ENCODE results near the gene GATA5.

The GATA5 gene

DNA sequence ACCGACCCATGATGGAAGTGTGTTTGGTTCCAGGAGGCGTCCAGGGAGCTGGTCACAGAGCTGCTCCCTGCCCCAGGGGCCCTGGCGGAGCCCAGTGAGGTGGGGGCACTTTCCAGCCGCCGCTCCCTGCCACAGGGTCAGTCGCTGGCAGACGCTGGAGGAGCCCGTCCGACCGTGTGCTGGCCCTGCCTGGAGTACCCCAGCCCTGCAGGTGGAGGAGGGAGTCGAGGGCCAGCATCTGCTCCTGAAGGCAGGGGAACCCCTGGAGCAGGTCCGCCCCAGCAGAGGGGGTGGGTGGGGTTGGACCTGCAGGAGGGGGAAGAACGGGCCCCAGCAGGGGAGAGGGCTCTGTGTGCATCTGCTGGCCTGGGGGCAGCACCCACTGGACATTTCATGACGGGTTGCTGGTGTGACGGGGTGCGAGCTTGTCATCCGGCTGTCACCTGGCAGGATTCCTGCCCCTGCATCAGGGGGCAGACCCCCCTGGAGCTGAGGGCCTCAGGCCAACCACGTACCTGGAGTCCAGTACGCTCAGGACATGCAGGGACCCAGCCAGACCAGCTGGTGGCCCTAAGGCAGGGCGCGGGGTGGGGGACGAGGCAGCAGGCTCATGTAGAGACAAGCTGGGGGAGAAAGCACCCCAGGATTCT lies 32.3 kb upstream of the GATA5 start:
- Histone ChIP-seq H2BK120ac (ENCODE audit: low read depth, low read length) (no peak overlapping the region), H3K9me3 (ENCODE audit: control insufficient read depth, low read length) (no peaks in the 10 kb centered on the region), H3K27ac (ENCODE audit: low read length, poor library complexity, severe bottlenecking) (no peak overlapping the region), H3K36me3 (ENCODE audit: control insufficient read depth in 1 of 2, insufficient read depth in 2 of 2, low read depth in 1 of 2, low read length in 2 of 2) (no peaks in the 10 kb centered on the region), H3K4ac (ENCODE audit: low read depth in 1 of 2, low read length in 2 of 2) (no peak overlapping the region), H4K91ac (ENCODE audit: low read length) (no peak overlapping the region), H3K79me1 (replicated peaks; ENCODE audit: low read length, poor library complexity, severe bottlenecking) (no peaks in the 10 kb centered on the region), H2AFZ (ENCODE audit: low read depth, low read length) (no peak overlapping the region), H3K23ac (ENCODE audit: low read length in 2 of 2) (no peak overlapping the region), H2BK12ac (ENCODE audit: low read length in 2 of 2) (no peak overlapping the region), H3K4me2 (ENCODE audit: low read length, poor library complexity, severe bottlenecking) (no peak overlapping the region), H2BK15ac (ENCODE audit: low read depth, poor library complexity, severe bottlenecking) (no peak overlapping the region), H3K4me1 (ENCODE audit: control insufficient read depth, insufficient read depth, low read depth, low read length) (peaks cover 6% of the 10 kb centered on the region), H2BK5ac (ENCODE audit: low read depth, low read length, poor library complexity, severe bottlenecking) (no peak overlapping the region), H3K18ac (ENCODE audit: low read depth in 1 of 2, low read length in 2 of 2) (no peak overlapping the region), H3K9ac (ENCODE audit: low read length) (no peak overlapping the region), H3K27me3 (ENCODE audit: control insufficient read depth in 1 of 2, insufficient read depth in 1 of 2, low read length in 2 of 2) (peaks cover 8 to 45% of the 10 kb centered on the region in 2 experiments), H2AK5ac (ENCODE audit: low read length, severe bottlenecking) (no peak overlapping the region), H3K4me3 (ENCODE audit: insufficient read depth in 1 of 2, low read depth in 1 of 2, low read length in 2 of 2) (no peak overlapping the region), H4K8ac (ENCODE audit: low read length) (no peak overlapping the region), H3K14ac (ENCODE audit: low read length in 2 of 2) (no peak overlapping the region)
- no peak for DNase-seq
- 87% methylated on average over 22 of the region's 22 CpGs for WGBS

- H3K27me3 ChIP-seq (ENCODE audit: control insufficient read depth in 1 of 2, insufficient read depth in 1 of 2, low read length in 2 of 2): peaks cover 0 to 37% of the 10 kb centered on the region in 2 experiments
- no peak overlapping the region for H3K4me2 ChIP-seq (ENCODE audit: low read length, poor library complexity, severe bottlenecking)
- H3K18ac ChIP-seq (ENCODE audit: low read depth in 1 of 2, low read length in 2 of 2): no peak overlapping the region
- H3K14ac ChIP-seq (ENCODE audit: low read length in 2 of 2): no peak overlapping the region
- no peak overlapping the region for H2BK120ac ChIP-seq (ENCODE audit: low read depth, low read length)
- DNase-seq: no peak
- no peak overlapping the region for H3K23ac ChIP-seq (ENCODE audit: low read length in 2 of 2)
- no peak overlapping the region for H2BK5ac ChIP-seq (ENCODE audit: low read depth, low read length, poor library complexity, severe bottlenecking)
- H4K8ac ChIP-seq (ENCODE audit: low read length): no peak overlapping the region
- no peak overlapping the region for H2BK15ac ChIP-seq (ENCODE audit: low read depth, poor library complexity, severe bottlenecking)
- H2BK12ac ChIP-seq (ENCODE audit: low read length in 2 of 2): no peak overlapping the region
- peak overlapping the region in 1 of 2 experiments; percentile 19 for H3K4me3 ChIP-seq (ENCODE audit: insufficient read depth in 1 of 2, low read depth in 1 of 2, low read length in 2 of 2)
- no peak overlapping the region for H2AFZ ChIP-seq (ENCODE audit: low read depth, low read length)
- H4K91ac ChIP-seq (ENCODE audit: low read length): peak overlapping the region; percentile 20
- no peaks in the 10 kb centered on the region for H3K79me1 ChIP-seq (replicated peaks; ENCODE audit: low read length, poor library complexity, severe bottlenecking)
- H3K36me3 ChIP-seq (ENCODE audit: control insufficient read depth in 1 of 2, insufficient read depth in 2 of 2, low read depth in 1 of 2, low read length in 2 of 2): no peaks in the 10 kb centered on the region
- H2AK5ac ChIP-seq (ENCODE audit: low read length, severe bottlenecking): no peak overlapping the region
- H3K27ac ChIP-seq (ENCODE audit: low read length, poor library complexity, severe bottlenecking): no peak overlapping the region
- no peaks in the 10 kb centered on the region for H3K9me3 ChIP-seq (ENCODE audit: control insufficient read depth, low read length)
- 74% methylated on average over 7 of the region's 7 CpGs for WGBS
- H3K9ac ChIP-seq (ENCODE audit: low read length): no peak overlapping the region
- peaks cover 9% of the 10 kb centered on the region for H3K4me1 ChIP-seq (ENCODE audit: control insufficient read depth, insufficient read depth, low read depth, low read length)
- H3K4ac ChIP-seq (ENCODE audit: low read depth in 1 of 2, low read length in 2 of 2): no peak overlapping the region
These were observed 31.5 kb upstream of the GATA5 start for GRCh38 chr20:62507323-62507722.

- H3K4me3 ChIP-seq (ENCODE audit: insufficient read depth in 1 of 2, low read depth in 1 of 2, low read length in 2 of 2): no peak overlapping the region
- no peaks in the 10 kb centered on the region for H3K9me3 ChIP-seq (ENCODE audit: control insufficient read depth, low read length)
- H2BK12ac ChIP-seq (ENCODE audit: low read length in 2 of 2): no peak overlapping the region
- no peak overlapping the region for H2BK15ac ChIP-seq (ENCODE audit: low read depth, poor library complexity, severe bottlenecking)
- H3K27ac ChIP-seq (ENCODE audit: low read length, poor library complexity, severe bottlenecking): no peak overlapping the region
- no peak overlapping the region for H3K4ac ChIP-seq (ENCODE audit: low read depth in 1 of 2, low read length in 2 of 2)
- H2AFZ ChIP-seq (ENCODE audit: low read depth, low read length): no peak overlapping the region
- H4K91ac ChIP-seq (ENCODE audit: low read length): no peak overlapping the region
- H2BK5ac ChIP-seq (ENCODE audit: low read depth, low read length, poor library complexity, severe bottlenecking): no peak overlapping the region
- H2AK5ac ChIP-seq (ENCODE audit: low read length, severe bottlenecking): no peak overlapping the region
- H3K18ac ChIP-seq (ENCODE audit: low read depth in 1 of 2, low read length in 2 of 2): no peak overlapping the region
- H3K14ac ChIP-seq (ENCODE audit: low read length in 2 of 2): no peak overlapping the region
- H3K23ac ChIP-seq (ENCODE audit: low read length in 2 of 2): no peak overlapping the region
- H3K4me1 ChIP-seq (ENCODE audit: control insufficient read depth, insufficient read depth, low read depth, low read length): peaks cover 12% of the 10 kb centered on the region
- 94% methylated on average over 16 of the region's 16 CpGs for WGBS
- no peak for DNase-seq
- H3K4me2 ChIP-seq (ENCODE audit: low read length, poor library complexity, severe bottlenecking): no peak overlapping the region
- no peaks in the 10 kb centered on the region for H3K36me3 ChIP-seq (ENCODE audit: control insufficient read depth in 1 of 2, insufficient read depth in 2 of 2, low read depth in 1 of 2, low read length in 2 of 2)
- H3K9ac ChIP-seq (ENCODE audit: low read length): no peak overlapping the region
- H2BK120ac ChIP-seq (ENCODE audit: low read depth, low read length): no peak overlapping the region
- no peaks in the 10 kb centered on the region for H3K79me1 ChIP-seq (replicated peaks; ENCODE audit: low read length, poor library complexity, severe bottlenecking)
- H3K27me3 ChIP-seq (ENCODE audit: control insufficient read depth in 1 of 2, insufficient read depth in 1 of 2, low read length in 2 of 2): peaks cover 0 to 32% of the 10 kb centered on the region in 2 experiments
- H4K8ac ChIP-seq (ENCODE audit: low read length): no peak overlapping the region
These were observed 31.0 kb upstream of the GATA5 start for GRCh38 chr20:62506791-62507190.

- Histone ChIP-seq H2BK120ac (ENCODE audit: low read depth, low read length) (no peak overlapping the region), H3K27ac (ENCODE audit: low read length, poor library complexity, severe bottlenecking) (no peak overlapping the region), H3K23ac (ENCODE audit: low read length in 2 of 2) (no peak overlapping the region), H3K4me1 (ENCODE audit: control insufficient read depth, insufficient read depth, low read depth, low read length) (peaks cover 19% of the 10 kb centered on the region), H3K79me1 (replicated peaks; ENCODE audit: low read length, poor library complexity, severe bottlenecking) (no peaks in the 10 kb centered on the region), H3K9ac (ENCODE audit: low read length) (no peak overlapping the region), H3K9me3 (ENCODE audit: control insufficient read depth, low read length) (no peaks in the 10 kb centered on the region), H4K8ac (ENCODE audit: low read length) (no peak overlapping the region), H2BK12ac (ENCODE audit: low read length in 2 of 2) (no peak overlapping the region), H3K27me3 (ENCODE audit: control insufficient read depth in 1 of 2, insufficient read depth in 1 of 2, low read length in 2 of 2) (peaks cover 0 to 25% of the 10 kb centered on the region in 2 experiments), H4K91ac (ENCODE audit: low read length) (no peak overlapping the region), H3K4me2 (ENCODE audit: low read length, poor library complexity, severe bottlenecking) (no peak overlapping the region), H2AFZ (ENCODE audit: low read depth, low read length) (no peak overlapping the region), H2AK5ac (ENCODE audit: low read length, severe bottlenecking) (no peak overlapping the region), H3K4me3 (ENCODE audit: insufficient read depth in 1 of 2, low read depth in 1 of 2, low read length in 2 of 2) (no peak overlapping the region), H3K18ac (ENCODE audit: low read depth in 1 of 2, low read length in 2 of 2) (no peak overlapping the region), H2BK5ac (ENCODE audit: low read depth, low read length, poor library complexity, severe bottlenecking) (no peak overlapping the region), H3K36me3 (ENCODE audit: control insufficient read depth in 1 of 2, insufficient read depth in 2 of 2, low read depth in 1 of 2, low read length in 2 of 2) (no peaks in the 10 kb centered on the region), H3K4ac (ENCODE audit: low read depth in 1 of 2, low read length in 2 of 2) (no peak overlapping the region), H3K14ac (ENCODE audit: low read length in 2 of 2) (no peak overlapping the region), H2BK15ac (ENCODE audit: low read depth, poor library complexity, severe bottlenecking) (no peak overlapping the region)
- 81% methylated on average over 4 of the region's 9 CpGs for WGBS
- DNase-seq: no peak
These were observed 30.3 kb upstream of the GATA5 start for GRCh38 chr20:62506087-62506486.
